GM12865 (cell line): Measurements from ENCODE around the gene ACAD10.

Experiments used
- DNase-seq: peaks from one replicate; pipeline ENCODE4 v3.0.0; 2010; ENCODE audit warnings: low read depth
- H3K4me3 ChIP-seq: 2 replicates; pipeline ENCODE4 v1.5.1; 2011; ENCODE audit warnings: mild to moderate bottlenecking, low read depth, low read length, control low read depth
- CTCF ChIP-seq: IDR thresholded peaks from 2 replicates; pipeline ENCODE4 v1.5.1; 2011; ENCODE audit warnings: low read length, control low read depth, low read depth, inconsistent platforms; ENCODE audit not compliant: insufficient read depth; ENCODE audit errors: missing control alignments

Gene ACAD10

GRCh38 chr12:111685811-111686573, at the start of gene ACAD10, which contains the start of gene BRAP:
Gene ACAD10 (plus strand): TSS chr12:111686053. CDS start chr12:111692710, 6,657 bp downstream.
Gene BRAP (minus strand): TSS chr12:111685956. CDS start chr12:111685792, 164 bp downstream.
- DNase-seq = peak; percentile 98
- TF ChIP-seq CTCF = no peak
- H3K4me3 ChIP-seq = peak within 1 kb of the TSS; percentile 86

DNA sequence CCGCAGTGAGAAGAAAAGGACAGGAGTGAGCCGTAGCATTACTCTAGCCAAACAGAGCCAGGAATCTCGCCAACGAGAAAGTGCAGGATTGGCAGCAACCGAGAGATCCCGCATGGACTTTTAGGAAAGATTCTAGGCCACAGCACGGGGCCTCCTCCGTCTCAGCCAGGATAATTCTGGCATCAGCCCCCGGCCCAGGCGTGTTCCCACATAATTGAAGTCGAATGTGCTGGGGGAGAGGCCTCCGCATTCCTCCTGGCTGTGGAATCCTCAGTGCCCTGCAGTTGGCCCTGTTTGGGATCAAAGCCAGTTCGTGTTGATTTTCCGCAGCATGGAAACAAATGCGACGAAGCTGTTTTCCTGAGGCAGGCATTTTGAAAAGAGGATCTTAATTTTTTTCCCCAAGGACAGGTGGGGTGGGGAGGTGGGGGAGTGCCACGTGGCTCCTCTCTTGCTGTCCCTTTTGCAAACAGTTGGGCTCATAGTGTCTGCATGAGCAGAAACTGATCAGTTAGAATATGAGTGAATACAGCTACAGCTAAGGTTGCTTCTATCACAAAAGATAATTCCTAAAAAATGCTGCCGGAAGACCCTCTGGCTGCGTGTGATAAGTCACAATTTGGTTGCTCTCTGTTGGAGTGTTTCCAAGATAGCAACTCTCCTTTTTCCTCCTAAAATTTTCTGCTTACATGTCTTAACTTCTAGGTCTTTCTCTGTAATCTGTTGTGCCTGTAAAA, 49.5 kb upstream of the ACAD10 start:
- no peak overlapping the region for H3K4me3 ChIP-seq
- TF ChIP-seq CTCF = no peak
- DNase-seq = no peak

GRCh38 chr12:111638556-111638955, 47.3 kb upstream of the ACAD10 start:
- no peak overlapping the region for H3K4me3 ChIP-seq
- DNase-seq = no peak
- no peak for TF ChIP-seq CTCF

DNA sequence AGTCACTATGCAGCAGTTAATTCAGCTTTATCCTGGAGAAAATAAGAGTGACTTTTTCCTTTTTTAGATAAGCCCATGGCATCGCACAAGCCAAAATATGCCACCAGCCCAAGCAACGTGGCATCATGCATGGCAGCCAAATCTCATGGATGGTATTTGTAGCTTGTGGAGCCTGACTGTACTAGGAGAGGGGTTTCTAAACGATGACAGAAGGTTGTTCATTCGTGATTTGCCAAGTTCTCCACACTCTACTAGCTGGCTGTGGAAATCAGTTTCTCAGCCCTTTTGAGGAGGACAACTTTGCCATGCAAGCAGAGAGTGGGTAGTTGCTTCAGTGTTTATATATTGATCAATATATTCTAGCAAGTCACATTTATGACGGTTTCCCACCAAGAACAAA, 45.3 kb upstream of the ACAD10 start:
- no peak overlapping the region for H3K4me3 ChIP-seq
- no peak for TF ChIP-seq CTCF
- DNase-seq = no peak

DNA sequence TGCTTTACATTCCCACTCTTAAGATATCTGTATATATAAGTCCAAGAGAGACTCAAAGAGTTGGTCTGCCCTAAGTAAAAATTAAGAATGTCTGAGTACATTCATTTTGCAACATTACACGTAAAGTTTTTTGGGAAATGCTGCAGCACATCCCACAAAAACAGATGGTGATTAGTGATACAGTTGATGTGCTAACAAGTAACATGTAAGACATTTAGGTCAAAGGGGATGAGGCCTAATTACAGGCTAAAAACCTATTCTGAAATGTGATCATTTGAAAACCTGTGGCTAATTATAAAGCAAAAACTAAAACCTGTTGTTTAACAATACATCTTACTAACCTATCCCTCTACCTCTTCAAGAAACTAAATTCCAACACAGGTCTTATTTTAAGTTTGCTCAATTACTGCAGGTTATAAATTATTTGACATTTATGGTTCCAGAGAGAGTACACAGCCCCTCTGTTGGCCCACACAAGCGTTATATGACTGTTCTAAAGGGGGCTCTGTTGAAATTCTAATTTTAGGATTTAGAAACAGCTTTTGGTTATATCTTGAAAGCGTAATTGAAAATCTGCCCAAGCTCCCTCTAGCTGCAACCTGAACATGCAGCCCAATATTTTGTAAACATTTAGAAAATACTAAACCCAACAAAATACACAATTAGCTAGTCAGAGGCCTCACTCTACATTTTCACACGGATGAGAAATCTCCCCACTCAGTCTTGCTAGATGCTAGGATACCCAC, 43.0 kb upstream of the ACAD10 start:
- no peak overlapping the region for H3K4me3 ChIP-seq
- DNase-seq = no peak
- no peak for TF ChIP-seq CTCF

DNA sequence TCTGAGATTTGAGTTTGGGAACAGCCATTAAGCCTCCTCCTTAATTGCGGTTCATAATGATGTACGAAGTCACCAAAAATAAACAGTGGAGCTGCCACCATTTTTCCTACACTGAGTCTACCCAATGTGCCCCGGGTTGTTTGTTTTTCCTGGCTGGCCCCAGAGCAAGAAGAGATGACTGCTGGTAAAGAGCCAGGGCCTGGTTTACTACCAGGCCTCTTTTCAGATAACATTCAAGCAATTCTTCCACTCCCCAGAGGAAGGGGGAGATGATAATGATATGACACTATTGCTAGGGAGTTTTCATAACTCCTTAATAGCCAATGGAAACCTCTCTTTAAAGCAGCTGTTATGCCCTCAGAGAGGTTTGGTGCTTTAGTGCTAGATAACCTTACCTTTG, 42.4 kb upstream of the ACAD10 start:
- no peak for DNase-seq
- no peak overlapping the region for H3K4me3 ChIP-seq
- no peak for TF ChIP-seq CTCF
